Breast epithelium (tissue), 3 donors: Measurements from ENCODE around the gene FGF11.

Source experiments
- POLR2A ChIP-seq: fragments of 450-650 bp; IDR thresholded peaks from one replicate; pipeline ENCODE4 v1.6.1; 2016; ENCODE audit warnings: antibody characterized with exemption, mild to moderate bottlenecking, moderate library complexity
- POLR2AphosphoS5 ChIP-seq, 3 donors: sonication (generic); formaldehyde crosslinking; IDR thresholded peaks; one replicate each; pipeline ENCODE4 v1.6.1; 2017; ENCODE audit warnings: antibody characterized with exemption in 3 of 3
- TF ChIP-seq, protein P1 (sequence below), 3 donors: fragments of 450-650 bp; IDR thresholded peaks; one replicate each; pipeline ENCODE4 v1.5.1; 2016 to 2017; ENCODE audit warnings: antibody characterized with exemption in 3 of 3, mild to moderate bottlenecking in 3 of 3, moderate library complexity in 3 of 3

DNA sequence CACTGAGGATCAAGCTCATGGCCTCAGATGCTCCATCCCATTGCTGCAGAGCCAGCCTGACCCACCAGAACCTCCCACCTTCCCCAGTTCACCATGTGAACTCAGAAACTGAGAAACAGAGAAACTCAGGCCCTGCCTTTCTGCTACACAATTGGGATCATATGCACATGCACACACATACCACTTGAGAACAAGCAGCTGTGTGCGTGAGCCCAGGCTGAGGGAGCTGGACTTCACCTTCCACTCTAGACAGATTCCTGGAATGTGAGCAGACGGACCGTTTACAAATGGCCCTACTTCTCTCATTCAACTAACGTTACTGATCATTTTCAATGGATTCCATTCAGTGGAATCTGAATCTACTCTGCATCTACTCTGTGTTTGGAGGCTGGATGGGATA lies 15.6 kb upstream of the FGF11 start:
- TF ChIP-seq POLR2A, result no peak
- TF ChIP-seq POLR2AphosphoS5 (IDR thresholded peaks at IDR 0.05), result no peak
- TF ChIP-seq, protein P1, sequence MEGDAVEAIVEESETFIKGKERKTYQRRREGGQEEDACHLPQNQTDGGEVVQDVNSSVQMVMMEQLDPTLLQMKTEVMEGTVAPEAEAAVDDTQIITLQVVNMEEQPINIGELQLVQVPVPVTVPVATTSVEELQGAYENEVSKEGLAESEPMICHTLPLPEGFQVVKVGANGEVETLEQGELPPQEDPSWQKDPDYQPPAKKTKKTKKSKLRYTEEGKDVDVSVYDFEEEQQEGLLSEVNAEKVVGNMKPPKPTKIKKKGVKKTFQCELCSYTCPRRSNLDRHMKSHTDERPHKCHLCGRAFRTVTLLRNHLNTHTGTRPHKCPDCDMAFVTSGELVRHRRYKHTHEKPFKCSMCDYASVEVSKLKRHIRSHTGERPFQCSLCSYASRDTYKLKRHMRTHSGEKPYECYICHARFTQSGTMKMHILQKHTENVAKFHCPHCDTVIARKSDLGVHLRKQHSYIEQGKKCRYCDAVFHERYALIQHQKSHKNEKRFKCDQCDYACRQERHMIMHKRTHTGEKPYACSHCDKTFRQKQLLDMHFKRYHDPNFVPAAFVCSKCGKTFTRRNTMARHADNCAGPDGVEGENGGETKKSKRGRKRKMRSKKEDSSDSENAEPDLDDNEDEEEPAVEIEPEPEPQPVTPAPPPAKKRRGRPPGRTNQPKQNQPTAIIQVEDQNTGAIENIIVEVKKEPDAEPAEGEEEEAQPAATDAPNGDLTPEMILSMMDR (IDR thresholded peaks at IDR 0.05), result no peak
